ENCODE measurements around the gene TDRD1.

- no peak for TF ChIP-seq POLR2A (IDR thresholded peaks at IDR 0.05)
- TF ChIP-seq CTCF (IDR thresholded peaks at IDR 0.05), result no peak
Observed at GRCh38 chr10:114242235-114242634, 63.1 kb downstream of the TDRD1 start.

All from body of pancreas (tissue), 4 donors.